ENCODE data around the gene CTXND1. TPM values are rescaled to one million over a fixed set of nuclear protein-coding genes. Genes with fewer than 3 reads are reported as not detected.

Gene CTXND1
- total RNA-seq, 2 donors from 2014 or later = 0.14 TPM; not detected in 1

- Histone ChIP-seq H3K4me3 (no peak overlapping the region), H3K9me3 (no peaks in the 10 kb centered on the region), H3K27ac (no peak overlapping the region), H3K36me3 (peaks cover 15% of the 10 kb centered on the region), H3K4me1 (ENCODE audit: control insufficient read depth in 1 of 2, low read depth in 2 of 2) (no peaks in the 10 kb centered on the region), H3K27me3 (replicated peaks; ENCODE audit: insufficient read depth) (no peaks in the 10 kb centered on the region)
- TF ChIP-seq, protein P1, sequence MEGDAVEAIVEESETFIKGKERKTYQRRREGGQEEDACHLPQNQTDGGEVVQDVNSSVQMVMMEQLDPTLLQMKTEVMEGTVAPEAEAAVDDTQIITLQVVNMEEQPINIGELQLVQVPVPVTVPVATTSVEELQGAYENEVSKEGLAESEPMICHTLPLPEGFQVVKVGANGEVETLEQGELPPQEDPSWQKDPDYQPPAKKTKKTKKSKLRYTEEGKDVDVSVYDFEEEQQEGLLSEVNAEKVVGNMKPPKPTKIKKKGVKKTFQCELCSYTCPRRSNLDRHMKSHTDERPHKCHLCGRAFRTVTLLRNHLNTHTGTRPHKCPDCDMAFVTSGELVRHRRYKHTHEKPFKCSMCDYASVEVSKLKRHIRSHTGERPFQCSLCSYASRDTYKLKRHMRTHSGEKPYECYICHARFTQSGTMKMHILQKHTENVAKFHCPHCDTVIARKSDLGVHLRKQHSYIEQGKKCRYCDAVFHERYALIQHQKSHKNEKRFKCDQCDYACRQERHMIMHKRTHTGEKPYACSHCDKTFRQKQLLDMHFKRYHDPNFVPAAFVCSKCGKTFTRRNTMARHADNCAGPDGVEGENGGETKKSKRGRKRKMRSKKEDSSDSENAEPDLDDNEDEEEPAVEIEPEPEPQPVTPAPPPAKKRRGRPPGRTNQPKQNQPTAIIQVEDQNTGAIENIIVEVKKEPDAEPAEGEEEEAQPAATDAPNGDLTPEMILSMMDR (IDR thresholded peaks at IDR 0.05) = no peak
- ATAC-seq (ENCODE audit: insufficient number of reproducible peaks, low FRiP score, low read depth) (no peak), DNase-seq (ENCODE audit: low spot score) (no peak)
These were observed 60.8 kb downstream of the CTXND1 start for GRCh38 chr15:80191198-80191597.

DNA sequence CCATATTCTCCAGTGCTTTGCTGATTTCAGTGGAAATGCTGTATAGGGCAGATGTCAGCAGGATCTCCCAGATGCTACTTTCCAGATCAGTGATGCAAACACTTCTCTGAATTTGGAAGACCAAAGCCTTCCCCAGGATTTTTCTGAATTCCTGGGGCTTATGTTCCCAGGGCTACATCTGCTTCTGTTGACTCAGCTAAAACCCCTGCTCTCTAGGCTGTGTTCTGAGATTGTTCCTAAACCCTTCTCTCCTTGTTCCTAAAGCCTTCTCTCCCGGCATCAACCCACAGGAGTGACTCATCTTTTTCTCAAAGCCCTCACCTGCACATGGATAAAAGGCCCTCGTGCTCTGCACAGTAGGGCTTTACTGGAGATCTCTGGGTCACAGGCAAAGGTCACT, 63.8 kb downstream of the CTXND1 start:
- Histone ChIP-seq H3K27ac (no peak overlapping the region), H3K4me1 (ENCODE audit: control insufficient read depth in 1 of 2, low read depth in 2 of 2) (peaks cover 0 to 3% of the 10 kb centered on the region in 2 donors), H3K9me3 (no peaks in the 10 kb centered on the region), H3K27me3 (replicated peaks; ENCODE audit: insufficient read depth) (no peaks in the 10 kb centered on the region), H3K4me3 (no peak overlapping the region), H3K36me3 (peaks cover 22% of the 10 kb centered on the region)
- TF ChIP-seq, protein P1 (IDR thresholded peaks at IDR 0.05) = no peak
- no peak for ATAC-seq (ENCODE audit: insufficient number of reproducible peaks, low FRiP score, low read depth)
- no peak for DNase-seq (ENCODE audit: low spot score)

GRCh38 chr15:80186597-80186996, 65.4 kb downstream of the CTXND1 start:
- ATAC-seq (ENCODE audit: insufficient number of reproducible peaks, low FRiP score, low read depth) (no peak), DNase-seq (ENCODE audit: low spot score) (no peak)
- Histone ChIP-seq H3K4me3 (no peak overlapping the region), H3K4me1 (ENCODE audit: control insufficient read depth in 1 of 2, low read depth in 2 of 2) (peaks cover 3 to 18% of the 10 kb centered on the region in 2 donors), H3K27ac (no peak overlapping the region), H3K27me3 (replicated peaks; ENCODE audit: insufficient read depth) (no peaks in the 10 kb centered on the region), H3K9me3 (no peaks in the 10 kb centered on the region), H3K36me3 (peaks cover 22% of the 10 kb centered on the region)
- TF ChIP-seq, protein P1 (IDR thresholded peaks at IDR 0.05) = no peak

DNA sequence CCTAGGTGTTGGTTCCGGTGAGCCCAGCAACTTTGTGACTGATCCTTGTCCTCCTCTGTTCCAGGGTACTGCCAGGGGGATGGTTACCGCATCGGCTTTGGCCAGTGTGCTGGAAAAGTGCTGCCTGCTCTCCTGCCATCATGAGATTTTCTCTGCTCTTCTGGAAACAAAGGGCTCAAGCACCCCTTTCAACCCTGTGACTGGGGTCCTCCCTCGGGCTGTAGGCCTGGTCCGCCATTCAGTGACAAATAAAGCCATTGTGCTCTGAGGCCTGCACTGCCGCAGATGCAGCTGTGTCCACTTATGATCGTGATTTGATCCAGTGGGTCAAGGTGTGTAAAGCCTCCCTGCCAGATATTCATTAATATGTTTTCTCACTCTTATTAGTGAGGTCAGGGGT, 65.9 kb downstream of the CTXND1 start:
- H3K9me3 ChIP-seq = no peaks in the 10 kb centered on the region
- H3K27me3 ChIP-seq (replicated peaks; ENCODE audit: insufficient read depth) = no peaks in the 10 kb centered on the region
- H3K27ac ChIP-seq = no peak overlapping the region
- ATAC-seq (ENCODE audit: insufficient number of reproducible peaks, low FRiP score, low read depth) = no peak
- TF ChIP-seq, protein P1 (IDR thresholded peaks at IDR 0.05) = no peak
- H3K4me1 ChIP-seq (ENCODE audit: control insufficient read depth in 1 of 2, low read depth in 2 of 2) = peaks cover 3 to 18% of the 10 kb centered on the region in 2 donors
- DNase-seq (ENCODE audit: low spot score) = no peak
- H3K36me3 ChIP-seq = peaks cover 22% of the 10 kb centered on the region
- no peak overlapping the region for H3K4me3 ChIP-seq

DNA sequence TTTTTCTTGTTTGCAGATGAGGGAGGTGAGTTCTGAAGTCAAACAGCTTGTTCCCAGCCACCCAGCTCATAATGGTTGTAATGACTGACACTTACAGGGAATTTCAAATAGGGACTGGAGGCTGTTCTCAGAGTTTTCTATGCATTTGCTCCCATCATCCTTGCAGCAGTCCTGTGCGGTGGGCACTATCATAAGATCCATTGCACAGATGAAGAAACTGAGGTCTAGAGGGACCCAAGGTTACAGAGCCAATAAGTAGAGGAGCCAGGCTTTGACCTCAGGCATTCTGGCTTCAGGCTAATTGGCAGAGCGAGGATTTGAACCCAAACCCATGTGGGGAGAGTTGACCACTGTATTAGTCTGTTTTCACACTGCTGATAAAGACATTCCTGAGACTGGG, 66.9 kb downstream of the CTXND1 start:
- Histone ChIP-seq H3K9me3 (no peaks in the 10 kb centered on the region), H3K4me1 (ENCODE audit: control insufficient read depth in 1 of 2, low read depth in 2 of 2) (peaks cover 3 to 23% of the 10 kb centered on the region in 2 donors), H3K36me3 (peaks cover 22% of the 10 kb centered on the region), H3K27me3 (replicated peaks; ENCODE audit: insufficient read depth) (no peaks in the 10 kb centered on the region), H3K27ac (no peak overlapping the region), H3K4me3 (no peak overlapping the region)
- DNase-seq (ENCODE audit: low spot score) (no peak), ATAC-seq (ENCODE audit: insufficient number of reproducible peaks, low FRiP score, low read depth) (no peak)
- TF ChIP-seq, protein P1 (IDR thresholded peaks at IDR 0.05) = no peak

All from thoracic aorta (tissue), 2 donors.